Body of pancreas (tissue), 4 donors: ENCODE results near the gene BSND. TPM values are rescaled to one million over a fixed set of nuclear protein-coding genes. Genes with fewer than 3 reads are reported as not detected.

Experiments used
- ATAC-seq: fragments of 150-250 bp; one replicate; pipeline ENCODE4 v1.9.1; 2016
- DNase-seq, 4 donors: peaks; one replicate each; pipeline ENCODE4 v3.0.0-alpha.2; 2019
- H3K27ac ChIP-seq, 4 donors: fragments of 200-600 bp; sonication (generic); 1 replicate in 3 of 4; 2 replicates in 1 of 4; pipeline versions ENCODE4 v1.5.1 to v1.6.1; 2016 to 2019; ENCODE audit warnings: mild to moderate bottlenecking in 1 of 4, mixed read lengths in 1 of 4, moderate library complexity in 1 of 4
- H3K27me3 ChIP-seq, 2 donors: fragments of 200-600 bp; sonication (generic); one replicate each; pipeline ENCODE4 v1.6.0; 2016; ENCODE audit warnings: mild to moderate bottlenecking in 1 of 2
- H3K36me3 ChIP-seq, 2 donors: fragments of 200-600 bp; sonication (generic); replicated peaks in 1 of 2; 2 replicates each; pipeline ENCODE4 v1.5.1; 2016; ENCODE audit warnings: low read depth in 2 of 2; ENCODE audit not compliant: insufficient read depth in 1 of 2
- H3K4me1 ChIP-seq: fragments of 200-600 bp; sonication (generic); one replicate; pipeline ENCODE4 v1.6.0; 2016
- H3K4me3 ChIP-seq, 2 donors: fragments of 200-600 bp; sonication (generic); 1 replicate in 1 of 2; 2 replicates in 1 of 2; pipeline ENCODE4 v1.5.1; 2016 to 2019
- H3K9me3 ChIP-seq, 3 donors: fragments of 200-600 bp; sonication (generic); 1 replicate in 2 of 3; 2 replicates in 1 of 3; pipeline ENCODE4 v1.5.1; 2016
- CTCF ChIP-seq, 7 experiments: fragments of 450-650 bp in 4 of 7; fragments of 200-600 bp in 3 of 7; sonication (generic) in 3 of 7; IDR thresholded peaks; one replicate each; pipeline ENCODE4 v1.5.1; 2016 to 2019; ENCODE audit warnings: antibody characterized with exemption in 7 of 7
- POLR2A ChIP-seq, 3 donors: fragments of 450-650 bp; IDR thresholded peaks; one replicate each; pipeline ENCODE4 v1.6.1; 2016; ENCODE audit warnings: antibody characterized with exemption in 3 of 3, mild to moderate bottlenecking in 2 of 3
- WGBS, 2 donors: methylation state at CpG; one replicate each; pipeline ENCODE4 v1.1.5; 2017; 5-methylcytosine and 5-hydroxymethylcytosine counted together
- intact Hi-C: fragments of 100-400 bp; cut with DNase I; formaldehyde crosslinking; loops from one replicate; pipeline ENCODE4 v1.15.1; 2023
- total RNA-seq, 2 donors: library from RNA; depleted of rRNA; stranded (reverse); fragments of >200 nt; gene quantifications; one replicate each; pipeline ENCODE4 v1.1.0, GENCODE V29; 2016

The BSND gene
- total RNA-seq, 2 donors from 2014 or later = not detected

- no peak for ATAC-seq
- Histone ChIP-seq H3K27ac (no peak overlapping the region), H3K4me3 (no peak overlapping the region), H3K36me3 (no peaks in the 10 kb centered on the region), H3K9me3 (no peaks in the 10 kb centered on the region), H3K4me1 (no peaks in the 10 kb centered on the region), H3K27me3 (no peaks in the 10 kb centered on the region)
- TF ChIP-seq CTCF (IDR thresholded peaks at IDR 0.05) (no peak), POLR2A (IDR thresholded peaks at IDR 0.05) (no peak)
- 38 to 44% methylated on average over 3 to 8 of the region's 9 CpGs for WGBS, 2 donors
- intact Hi-C loops = no loop called here
- peak in 2 of 4 donors; percentile 10 to 35 for DNase-seq
These were observed 51.2 kb downstream of the BSND start for GRCh38 chr1:55049914-55050278.

- Histone ChIP-seq H3K9me3 (no peaks in the 10 kb centered on the region), H3K27me3 (no peaks in the 10 kb centered on the region), H3K4me1 (no peaks in the 10 kb centered on the region), H3K4me3 (no peak overlapping the region), H3K27ac (no peak overlapping the region), H3K36me3 (no peaks in the 10 kb centered on the region)
- WGBS, 2 donors = 65 to 94% methylated on average over 7 to 9 of the region's 9 CpGs
- intact Hi-C loops = no loop called here
- TF ChIP-seq CTCF (IDR thresholded peaks at IDR 0.05) = no peak
- no peak for TF ChIP-seq POLR2A (IDR thresholded peaks at IDR 0.05)
- no peak for ATAC-seq
- DNase-seq = peak in 1 of 4 donors; percentile 3
These were observed 51.5 kb downstream of the BSND start for GRCh38 chr1:55050283-55050682.

- intact Hi-C loops = no loop called here
- no peak overlapping the region for H3K4me3 ChIP-seq
- ATAC-seq (no peak), DNase-seq (no peak)
- no peaks in the 10 kb centered on the region for H3K4me1 ChIP-seq
- 95 to 100% methylated on average over 1 to 5 of the region's 5 CpGs for WGBS, 2 donors
- no peaks in the 10 kb centered on the region for H3K27me3 ChIP-seq
- no peaks in the 10 kb centered on the region for H3K36me3 ChIP-seq
- H3K9me3 ChIP-seq = no peaks in the 10 kb centered on the region
- no peak overlapping the region for H3K27ac ChIP-seq
- TF ChIP-seq POLR2A (IDR thresholded peaks at IDR 0.05) (no peak), CTCF (IDR thresholded peaks at IDR 0.05) (no peak)
These were observed 52.4 kb downstream of the BSND start for GRCh38 chr1:55051169-55051568.

GRCh38 chr1:55051621-55052020 lies 52.9 kb downstream of the BSND start:
- H3K4me3 ChIP-seq = no peak overlapping the region
- H3K27ac ChIP-seq = no peak overlapping the region
- H3K4me1 ChIP-seq = no peaks in the 10 kb centered on the region
- WGBS, 2 donors = 78 to 79% methylated on average over 9 of the region's 9 CpGs
- no peak for ATAC-seq
- no peaks in the 10 kb centered on the region for H3K36me3 ChIP-seq
- no peaks in the 10 kb centered on the region for H3K9me3 ChIP-seq
- TF ChIP-seq CTCF (IDR thresholded peaks at IDR 0.05) (no peak), POLR2A (IDR thresholded peaks at IDR 0.05) (no peak)
- DNase-seq = no peak
- no peaks in the 10 kb centered on the region for H3K27me3 ChIP-seq
- intact Hi-C loops = no loop called here

- Histone ChIP-seq H3K27ac (no peak overlapping the region), H3K4me1 (no peaks in the 10 kb centered on the region), H3K4me3 (no peak overlapping the region), H3K9me3 (no peaks in the 10 kb centered on the region), H3K36me3 (no peaks in the 10 kb centered on the region), H3K27me3 (no peaks in the 10 kb centered on the region)
- WGBS, 2 donors = 88 to 89% methylated on average over 24 to 26 of the region's 29 CpGs
- TF ChIP-seq CTCF (IDR thresholded peaks at IDR 0.05) (no peak), POLR2A (IDR thresholded peaks at IDR 0.05) (no peak)
- intact Hi-C loops = no loop called here
- DNase-seq = peak in 1 of 4 donors; percentile 28
- ATAC-seq = no peak
These were observed 53.7 kb downstream of the BSND start for GRCh38 chr1:55052221-55053142.
